CD1c-positive myeloid dendritic cell (primary cell): Measurements from ENCODE around the gene C21orf91.
A peak's percentile ranks its signal among the peaks of the same experiment; 100 is the strongest.

ENCODE experiments used
- DNase-seq: peaks from one replicate; pipeline ENCODE4 v3.0.0-alpha.2; 2016; ENCODE audit errors: extremely low spot score

The C21orf91 gene

DNA sequence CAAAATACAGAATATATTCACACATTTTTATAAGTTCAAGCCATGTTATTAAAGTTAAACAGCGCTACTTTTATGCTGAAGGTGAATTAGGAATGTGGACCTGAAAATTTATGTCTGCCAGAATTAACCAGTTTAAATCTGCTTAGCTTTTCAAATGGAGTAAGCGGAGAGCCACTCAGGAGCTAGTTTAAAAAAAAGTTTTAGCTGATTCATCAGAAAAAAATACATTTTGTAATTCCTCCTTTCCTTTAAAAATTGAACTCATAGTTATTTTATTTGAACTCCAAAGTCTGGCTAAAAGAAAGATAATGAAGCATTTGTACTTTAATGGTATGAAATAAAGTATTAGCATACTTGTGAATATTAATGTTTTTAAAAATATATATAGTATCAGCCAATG is 21.2 kb downstream of the C21orf91 start:
- DNase-seq = no peak

DNA sequence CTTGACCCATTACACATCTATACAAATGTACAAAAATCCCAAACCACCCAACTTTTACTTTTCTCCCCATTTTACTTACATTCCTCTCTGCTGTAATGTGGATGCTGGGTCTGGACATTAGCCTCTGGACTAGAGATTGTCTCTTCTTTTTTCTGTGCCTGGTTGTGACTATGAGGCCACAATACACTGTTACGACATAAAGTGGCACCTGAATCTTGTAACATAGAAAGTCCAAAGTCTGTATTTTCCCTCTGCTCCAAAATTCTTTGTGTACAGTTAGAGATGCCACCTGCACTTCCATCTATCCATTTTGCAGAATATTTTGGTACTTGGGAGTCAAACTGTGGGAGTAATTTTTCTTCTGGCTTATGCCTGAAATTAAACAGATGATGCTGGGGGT is 22.7 kb downstream of the C21orf91 start:
- DNase-seq = no peak

DNA sequence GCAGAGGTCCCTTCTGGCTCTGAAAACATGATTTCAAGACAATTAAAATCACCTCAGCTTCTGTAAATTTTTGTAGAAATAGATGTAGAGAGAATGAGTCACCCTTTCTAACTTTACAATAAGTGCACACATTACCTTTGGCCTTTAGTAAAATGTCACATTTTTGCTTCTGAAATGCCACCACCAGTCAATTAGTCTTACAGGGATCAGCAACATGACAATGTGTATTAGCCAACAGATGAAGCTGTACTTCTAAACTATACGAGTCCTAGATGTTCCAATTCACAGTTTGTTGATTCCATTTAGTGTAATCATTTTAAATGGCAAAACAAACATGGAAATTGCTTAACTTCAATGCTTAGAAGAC is 23.1 kb downstream of the C21orf91 start:
- DNase-seq = no peak

DNA sequence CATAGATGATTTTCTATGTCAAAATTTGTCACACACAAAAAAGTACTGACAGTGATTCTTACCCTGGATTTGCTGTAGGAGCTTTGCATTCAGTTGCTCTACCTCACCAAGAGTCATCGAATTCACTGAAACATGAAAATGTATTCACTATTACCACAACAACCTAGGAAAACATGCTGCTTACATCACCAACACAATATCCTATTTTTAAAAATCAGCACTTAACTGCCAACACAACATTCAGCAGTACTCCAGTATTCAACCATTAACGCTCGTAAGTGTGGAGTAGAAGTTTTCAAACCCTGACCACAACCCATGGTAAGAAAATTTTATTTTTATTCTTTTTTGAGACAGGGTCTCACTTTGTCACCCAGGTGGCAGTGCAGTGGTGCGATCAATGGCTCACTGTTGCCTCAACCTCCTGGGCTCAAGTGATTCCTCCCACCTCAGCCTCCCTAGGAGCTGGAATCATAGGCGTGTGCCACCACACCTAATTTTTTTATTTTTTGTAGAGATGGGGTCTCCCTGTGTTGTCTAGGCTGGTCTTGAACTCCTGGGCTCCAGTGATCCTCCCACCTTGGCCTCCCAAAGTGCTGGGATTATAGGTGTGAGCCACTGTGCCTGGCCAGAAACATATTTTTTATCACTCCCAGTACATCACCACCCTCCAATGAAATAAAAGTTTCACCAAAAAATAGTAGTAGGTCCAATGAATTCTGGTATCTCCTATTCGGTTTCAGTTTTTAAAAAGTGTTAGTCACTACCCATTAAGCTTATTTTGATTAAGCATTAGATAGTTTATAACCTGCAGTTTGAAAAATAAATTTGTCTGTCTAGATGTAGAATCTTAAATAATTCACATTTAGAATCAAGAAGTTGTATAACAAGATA is 23.8 kb downstream of the C21orf91 start:
- no peak for DNase-seq

DNA sequence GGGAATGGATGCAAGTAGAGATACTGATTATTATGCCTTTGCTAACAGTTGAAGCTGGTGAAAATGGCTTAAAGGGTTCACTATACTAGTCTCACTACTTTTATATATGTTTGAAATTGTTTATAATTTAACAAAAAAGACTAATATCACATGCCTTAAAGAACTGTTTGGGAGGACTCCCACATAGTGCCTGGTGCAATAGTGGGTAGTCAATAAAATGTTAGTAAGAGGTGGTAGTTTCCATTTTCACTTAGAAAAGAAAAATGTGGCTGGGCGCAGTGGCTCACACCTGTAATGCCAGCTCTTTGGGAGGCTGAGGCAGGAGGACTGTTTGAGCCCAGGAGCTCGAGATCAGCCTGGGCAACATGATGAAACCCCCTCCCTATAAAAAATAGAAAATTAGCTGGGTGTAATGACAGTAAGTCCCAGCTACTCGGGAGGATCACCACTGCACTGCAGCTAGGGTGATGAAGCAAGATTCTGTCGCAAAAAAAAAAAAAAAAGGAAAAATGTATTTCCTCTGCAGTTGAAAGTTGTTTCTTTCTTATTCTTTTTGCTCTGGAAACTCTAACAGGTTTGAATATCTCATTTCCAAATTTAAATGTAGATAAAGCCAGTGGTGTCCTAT is 24.5 kb downstream of the C21orf91 start:
- no peak for DNase-seq

DNA sequence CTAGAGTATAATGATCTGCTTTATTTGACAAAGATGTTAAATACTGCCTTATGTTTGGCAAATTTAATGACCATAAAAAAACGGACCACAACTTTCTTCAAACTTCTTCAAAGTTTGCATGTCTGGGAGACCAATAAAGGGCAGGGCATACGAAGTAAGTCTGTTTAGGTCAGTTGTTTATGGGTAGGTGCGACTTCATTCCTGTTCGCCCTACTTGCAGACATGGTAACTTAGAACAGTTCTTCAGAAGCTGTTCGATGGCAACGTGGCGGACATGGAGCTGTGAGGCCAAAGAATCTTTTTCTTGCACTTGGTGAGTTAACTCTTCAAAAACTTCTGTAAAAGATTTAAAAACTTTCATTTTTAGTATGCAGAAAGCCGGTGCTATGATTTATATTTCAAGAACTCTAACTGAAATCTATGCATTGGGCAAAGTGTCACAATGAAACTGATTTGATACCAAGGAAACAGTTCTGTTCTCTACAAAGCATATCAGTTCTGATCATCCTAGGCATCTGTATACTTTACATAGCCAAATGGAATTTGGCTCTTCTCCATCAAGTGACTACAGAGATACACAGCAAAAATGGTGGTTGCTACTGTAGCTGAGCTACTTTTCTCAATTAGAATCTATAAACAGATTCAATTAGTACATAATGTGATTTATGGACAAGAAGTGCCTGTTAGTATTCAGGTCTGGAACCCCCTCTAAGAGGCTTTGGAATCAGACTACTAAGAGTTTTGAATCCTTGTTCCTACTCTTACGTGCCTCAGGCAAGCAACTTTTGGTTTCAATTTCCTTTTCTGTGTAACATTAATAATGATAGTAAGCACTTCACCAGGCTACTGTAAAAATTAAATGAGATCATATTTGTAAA is 25.7 kb downstream of the C21orf91 start:
- DNase-seq = peak; percentile 54

DNA sequence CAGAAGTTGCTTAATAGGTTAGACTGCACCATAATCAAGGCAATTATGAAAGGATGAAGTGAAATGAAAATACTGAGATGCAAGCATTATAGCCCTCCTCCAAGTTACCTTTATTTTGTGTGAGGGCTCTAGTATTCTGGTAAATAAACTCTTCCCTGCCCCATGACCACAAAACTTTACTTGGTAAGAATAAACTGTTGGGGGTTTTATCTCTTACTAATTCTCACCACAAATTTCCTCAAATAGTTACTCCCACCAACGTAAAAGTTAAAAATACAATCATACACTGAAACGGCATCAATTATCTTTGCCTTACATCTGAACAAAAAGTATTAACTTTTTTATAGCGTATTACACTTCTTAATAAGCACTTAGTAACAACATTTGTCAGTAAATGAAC is 29.5 kb downstream of the C21orf91 start:
- DNase-seq = no peak

DNA sequence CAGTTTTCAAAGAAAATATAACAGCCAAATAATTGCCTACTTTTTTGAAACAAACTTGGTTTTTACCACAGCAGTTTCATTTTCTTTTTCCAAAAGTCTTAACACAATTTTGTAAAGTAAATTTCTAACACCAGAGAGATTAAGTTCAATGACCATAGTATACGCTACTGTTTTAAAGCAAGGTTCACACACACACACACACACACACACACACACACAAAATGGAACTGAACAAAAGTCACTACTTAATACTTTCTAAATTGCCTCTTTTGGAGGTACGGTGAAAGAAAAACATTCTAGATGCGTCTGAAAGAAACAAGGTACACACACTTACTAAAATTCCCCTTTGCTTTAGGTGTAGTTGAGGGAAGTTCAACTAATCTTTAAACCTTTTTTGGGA is 30.1 kb downstream of the C21orf91 start:
- DNase-seq = no peak

DNA sequence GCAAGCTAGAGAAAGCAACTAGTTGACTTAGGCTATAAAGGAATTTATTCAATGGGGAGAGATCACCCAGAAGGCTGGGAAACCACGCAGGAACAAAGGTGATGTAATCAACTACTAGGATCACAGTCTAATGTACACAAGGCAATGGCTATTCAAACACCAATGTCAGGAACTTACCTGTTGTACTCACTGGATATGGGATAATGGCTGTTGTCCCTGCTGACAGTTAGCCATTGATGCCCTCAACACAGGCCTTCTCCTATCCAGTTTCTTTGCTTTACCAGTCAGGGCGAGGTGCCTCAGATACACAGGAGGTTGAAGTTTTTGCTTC is 32.3 kb downstream of the C21orf91 start:
- no peak for DNase-seq

DNA sequence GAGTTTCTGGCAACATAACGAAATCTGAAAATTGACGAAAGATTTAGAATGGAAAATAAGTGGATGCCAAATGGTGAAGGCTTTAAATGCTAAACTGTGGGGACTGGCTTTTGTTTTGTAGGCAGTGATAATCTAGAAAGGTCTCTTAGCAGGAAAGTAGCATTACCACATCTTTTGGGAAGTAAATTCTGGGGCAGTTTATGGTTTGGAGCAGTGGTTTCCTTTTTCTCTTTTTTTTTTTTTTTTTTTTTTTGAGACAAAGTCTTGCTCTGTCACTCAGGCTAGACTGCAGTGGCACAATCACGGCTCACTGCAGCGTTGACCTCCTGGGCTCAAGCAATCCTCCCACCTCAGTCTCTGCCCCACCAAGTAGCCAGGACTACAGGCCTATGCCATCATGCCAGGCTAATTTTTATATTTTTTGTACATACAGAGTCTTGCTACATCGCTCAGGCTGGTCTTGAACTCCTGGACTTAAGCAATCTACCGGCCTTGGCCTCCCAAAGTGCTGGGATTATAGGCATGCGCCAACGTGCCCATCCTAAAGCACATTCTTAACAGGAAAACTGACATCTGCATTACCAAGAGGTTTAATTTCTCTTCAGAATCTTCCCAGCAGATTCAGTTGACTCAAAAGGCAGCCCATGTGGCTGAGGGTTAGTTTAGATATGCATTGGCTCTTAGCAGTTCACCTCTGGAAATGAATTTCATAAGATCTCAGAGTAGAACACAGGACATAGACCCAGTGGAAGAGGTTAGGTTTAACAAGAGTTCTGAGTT is 32.9 kb downstream of the C21orf91 start:
- DNase-seq = no peak

DNA sequence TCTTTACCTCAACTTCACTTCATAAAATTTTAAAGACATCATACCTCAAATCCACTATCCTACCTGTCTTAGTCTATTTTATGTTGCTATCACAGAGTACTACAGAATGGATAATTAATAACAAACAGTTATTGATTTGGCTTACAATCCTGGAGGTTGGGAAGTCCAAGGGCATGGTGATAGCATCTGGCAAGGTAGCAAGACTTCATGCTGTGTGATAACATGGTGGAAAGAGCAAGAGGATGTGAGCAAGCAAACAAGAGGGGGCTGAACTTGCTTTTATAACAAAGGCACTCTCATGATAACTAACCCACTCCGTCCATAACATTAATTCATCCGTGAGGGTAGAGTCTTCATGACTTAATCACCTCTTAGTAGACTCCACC is 33.8 kb downstream of the C21orf91 start:
- DNase-seq = no peak

DNA sequence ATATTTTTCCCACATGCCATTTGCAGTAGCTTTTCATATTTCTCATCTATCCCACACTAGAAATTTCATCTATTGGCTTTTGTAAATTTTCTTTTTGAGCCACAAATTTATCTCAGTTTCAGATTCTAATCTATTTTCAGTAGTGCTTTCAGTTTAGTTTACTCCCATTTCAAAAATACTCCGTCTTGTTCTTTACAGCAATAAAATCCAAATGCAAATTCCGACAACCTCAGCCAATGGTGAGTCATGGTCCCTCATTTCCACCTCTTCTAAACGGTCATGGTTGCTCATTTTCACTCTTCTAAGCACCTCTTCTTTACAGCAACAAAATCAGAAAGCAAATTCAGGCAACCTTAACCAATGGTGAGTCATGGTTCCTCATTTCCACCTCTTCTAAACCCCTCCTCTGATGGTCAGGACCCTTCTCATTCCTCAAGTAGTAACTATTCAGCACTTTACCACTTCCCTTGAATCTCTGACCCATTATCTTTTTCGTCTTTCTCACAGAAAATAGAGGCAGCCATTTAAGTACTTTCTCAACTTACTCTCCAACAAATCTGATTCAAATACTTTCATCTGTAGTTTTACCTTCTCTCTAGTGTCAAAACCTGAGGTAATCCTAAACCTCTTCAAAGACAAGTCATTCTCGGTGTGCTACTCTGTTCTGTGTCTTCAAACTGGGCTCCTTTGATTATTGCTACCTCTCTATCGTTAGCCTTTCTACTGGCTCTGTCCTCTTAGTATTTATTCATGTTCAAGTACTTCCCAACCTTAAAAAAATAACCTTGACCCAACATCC is 34.4 kb downstream of the C21orf91 start:
- DNase-seq = peak; percentile 45

DNA sequence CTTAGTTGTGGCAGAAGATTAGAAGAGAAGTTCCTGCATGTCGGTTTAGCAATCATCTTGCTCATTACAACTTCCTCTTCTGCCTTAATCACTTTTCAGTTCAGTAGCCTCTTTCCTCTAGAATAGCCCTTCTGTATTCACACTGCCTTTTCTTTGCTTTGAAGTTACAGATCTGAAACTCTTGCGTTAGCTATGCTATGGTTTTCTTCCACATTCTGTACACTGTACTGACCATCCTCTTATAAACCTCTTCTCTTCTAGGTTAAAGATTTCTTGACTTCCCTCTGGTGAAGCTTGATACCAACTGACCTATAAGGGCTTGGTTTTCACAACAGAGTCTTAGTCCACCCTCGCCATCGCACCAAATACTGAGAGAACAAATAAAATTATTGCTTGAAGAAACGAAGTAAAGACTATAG is 35.0 kb downstream of the C21orf91 start:
- DNase-seq = peak; percentile 81

DNA sequence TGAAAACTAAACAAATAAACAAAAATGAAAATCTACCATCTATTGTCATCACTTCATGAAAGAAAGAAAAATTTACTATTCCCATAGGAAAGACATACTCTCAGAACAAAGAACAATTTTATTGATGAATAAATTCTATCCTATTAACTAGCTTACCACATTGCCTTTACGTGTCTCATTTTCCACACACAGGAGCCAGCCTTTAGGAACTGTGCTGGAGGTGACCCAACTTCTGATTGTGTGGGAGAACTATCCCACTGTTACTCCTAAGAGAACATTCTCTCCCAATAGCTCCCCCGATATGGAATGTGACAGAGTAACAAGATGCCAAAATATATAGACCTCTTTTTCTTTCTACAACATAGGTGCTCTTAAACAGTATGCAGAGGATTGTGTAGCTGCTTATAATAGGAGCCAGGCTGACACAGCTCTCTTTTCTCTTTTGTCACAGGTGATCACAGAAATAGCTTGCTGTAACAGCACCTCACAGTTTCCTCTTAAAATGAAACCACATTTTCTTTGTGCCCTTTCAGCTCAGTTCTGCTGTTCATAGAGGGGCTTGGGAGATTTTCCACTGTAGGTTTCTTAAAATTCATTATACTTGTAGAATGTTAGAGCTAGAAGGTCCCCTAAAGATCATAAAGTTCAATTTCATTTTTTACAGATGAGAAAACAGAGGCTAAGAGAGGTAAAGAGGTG is 35.5 kb downstream of the C21orf91 start:
- peak; percentile 40 for DNase-seq

DNA sequence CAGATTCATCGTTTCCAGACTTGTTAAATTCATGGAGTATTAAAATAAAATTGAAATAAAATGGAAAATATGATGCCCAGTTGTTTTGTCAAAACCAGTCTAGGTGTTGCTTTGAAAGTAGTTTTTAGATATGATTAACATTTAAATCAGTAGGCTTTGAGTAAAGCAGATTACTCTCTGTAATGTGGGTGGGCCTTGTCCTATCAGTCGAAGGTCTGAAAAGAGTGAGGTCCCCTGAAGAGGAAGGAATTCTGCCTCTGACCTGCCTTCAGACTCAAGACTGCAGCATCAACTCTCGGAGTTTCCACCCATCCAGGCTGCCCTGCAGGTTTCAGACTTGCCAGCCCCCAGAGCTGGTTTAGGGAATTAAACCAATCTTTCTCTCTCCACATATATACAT is 36.2 kb downstream of the C21orf91 start:
- no peak for DNase-seq

DNA sequence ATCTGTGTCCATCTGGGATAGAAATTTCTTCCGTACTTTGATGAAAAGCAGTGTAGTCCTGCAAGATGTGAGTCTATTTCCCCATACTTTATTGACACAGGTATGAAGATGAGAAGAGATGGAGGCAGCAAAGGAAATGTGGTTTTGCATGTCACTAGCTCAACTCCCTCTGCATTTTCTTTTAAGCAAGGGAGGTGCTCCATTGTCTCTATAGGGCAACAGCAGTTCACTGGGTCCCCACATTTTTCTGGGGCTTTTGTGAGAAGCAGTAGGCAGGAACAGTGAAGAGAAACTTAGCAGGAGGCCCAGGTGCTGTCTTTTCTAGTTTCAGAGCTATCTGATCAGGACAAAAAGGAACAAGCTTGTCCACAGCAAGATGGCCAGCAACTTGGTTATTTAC is 37.1 kb downstream of the C21orf91 start:
- no peak for DNase-seq

DNA sequence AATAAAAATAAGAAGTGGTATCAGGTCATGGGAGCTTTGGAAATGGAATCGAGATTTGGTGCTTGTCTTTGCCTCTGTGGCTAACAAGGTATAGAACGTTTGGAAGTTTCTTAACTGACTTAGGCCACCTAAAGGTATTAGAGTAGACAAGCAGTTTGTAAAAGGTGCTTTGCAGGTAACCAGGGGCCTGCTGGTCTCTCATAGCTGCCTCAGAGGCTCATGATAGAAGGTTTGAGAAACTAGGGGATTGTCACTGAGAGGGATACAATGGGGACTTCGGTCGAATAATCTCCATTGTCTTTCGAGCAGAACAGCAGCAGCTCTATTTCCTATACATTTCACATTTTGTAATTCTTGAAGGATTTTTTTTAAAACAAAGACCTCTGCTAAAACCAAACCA is 37.6 kb downstream of the C21orf91 start:
- no peak for DNase-seq

DNA sequence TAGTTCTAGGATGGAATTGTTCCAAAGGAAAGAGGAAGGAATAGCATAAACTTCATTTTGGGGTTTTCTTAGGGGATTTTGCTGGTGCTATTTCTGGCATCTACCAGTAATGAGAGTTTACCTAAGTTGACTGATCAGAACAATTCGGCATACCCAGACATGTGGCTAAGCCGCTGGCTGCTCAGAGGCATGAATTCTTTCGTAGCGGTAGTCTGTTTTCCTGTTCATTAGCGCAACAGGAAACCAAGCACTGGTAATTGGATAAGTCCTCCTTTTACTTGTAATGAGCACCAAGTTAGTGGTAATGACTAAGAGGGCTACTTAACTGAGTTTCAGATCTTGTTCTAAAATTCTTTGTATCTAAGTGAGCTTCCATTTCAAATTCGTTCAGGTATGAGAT is 38.6 kb downstream of the C21orf91 start:
- DNase-seq = peak; percentile 38

DNA sequence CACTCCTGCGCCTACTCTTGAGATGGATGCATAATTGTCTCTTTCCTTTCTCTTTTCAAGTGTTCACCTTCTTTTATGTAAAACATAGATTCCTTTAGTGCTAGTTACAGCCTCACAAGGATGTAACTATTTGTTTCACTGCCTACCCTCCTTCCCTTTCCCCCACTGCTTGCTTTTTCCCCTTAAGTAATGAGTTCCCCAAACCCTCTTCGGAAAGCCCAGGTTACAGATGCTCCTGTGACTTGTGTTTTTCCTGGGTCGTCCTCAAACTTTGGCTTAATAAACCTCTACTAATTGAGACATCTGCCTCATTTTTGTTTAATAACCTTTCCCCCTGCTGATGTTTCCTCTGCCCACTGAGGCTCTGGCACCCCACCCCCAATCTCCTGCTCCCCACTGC is 39.2 kb downstream of the C21orf91 start:
- no peak for DNase-seq

DNA sequence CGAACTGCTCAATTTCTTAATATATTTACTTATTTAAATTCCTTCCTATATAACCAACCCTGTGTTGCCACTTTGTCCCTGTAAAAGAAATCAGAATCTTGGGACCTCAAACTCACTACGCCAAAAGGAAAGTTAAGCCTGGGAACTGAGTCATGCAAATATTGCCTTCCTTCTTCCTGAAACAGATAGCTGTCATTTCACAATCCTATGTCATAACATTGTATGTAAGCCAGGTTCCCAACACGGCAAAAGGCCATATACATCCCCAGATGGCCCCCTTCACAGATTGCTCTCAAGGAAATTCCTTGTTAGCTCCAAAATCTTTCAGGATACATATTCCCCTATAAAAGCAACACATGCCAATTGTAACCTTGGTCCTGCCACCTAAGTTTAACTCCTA is 39.7 kb downstream of the C21orf91 start:
- peak; percentile 66 for DNase-seq
